Dedifferentiated amniotic fluid mesenchymal stem cell (primary cell): Measurements from ENCODE around the gene CTNNA2.

Experiments used
- DNase-seq: peaks from one replicate; pipeline ENCODE4 v3.0.0-alpha.2; 2016; ENCODE audit errors: extremely low spot score

The CTNNA2 gene

DNA sequence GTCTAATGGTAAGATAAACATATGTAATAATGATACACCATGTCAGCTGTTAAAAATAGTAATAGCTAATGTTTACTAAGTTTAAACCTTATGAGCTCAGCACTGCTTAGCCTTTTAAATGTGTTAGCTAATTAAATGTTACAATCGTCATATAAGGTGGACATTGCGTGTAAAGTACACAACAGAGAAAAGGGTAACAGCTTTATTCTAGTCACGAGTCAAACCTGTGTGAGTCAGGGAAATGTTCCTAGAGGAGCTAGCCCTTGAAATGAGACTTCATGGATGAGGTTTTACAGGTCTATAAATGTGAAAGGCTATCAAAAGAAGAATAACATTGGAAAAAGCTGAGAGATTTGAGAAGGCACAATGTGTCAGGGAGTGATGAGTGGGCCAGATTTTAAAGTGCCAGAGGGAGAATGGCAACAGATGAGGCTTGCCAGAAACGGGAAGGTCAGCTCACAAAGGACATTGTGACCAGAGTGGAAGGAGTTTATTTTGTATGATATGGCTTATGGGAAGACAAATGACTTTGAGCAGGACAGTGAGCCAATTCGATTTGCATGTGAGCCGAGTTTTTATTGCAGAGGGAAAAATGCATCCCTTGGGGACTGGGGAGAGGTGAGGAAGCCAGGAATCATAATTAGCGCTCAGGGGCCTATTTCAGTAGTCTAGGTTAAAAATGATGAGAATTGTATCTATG lies 276.3 kb downstream of the CTNNA2 start:
- no peak for DNase-seq

DNA sequence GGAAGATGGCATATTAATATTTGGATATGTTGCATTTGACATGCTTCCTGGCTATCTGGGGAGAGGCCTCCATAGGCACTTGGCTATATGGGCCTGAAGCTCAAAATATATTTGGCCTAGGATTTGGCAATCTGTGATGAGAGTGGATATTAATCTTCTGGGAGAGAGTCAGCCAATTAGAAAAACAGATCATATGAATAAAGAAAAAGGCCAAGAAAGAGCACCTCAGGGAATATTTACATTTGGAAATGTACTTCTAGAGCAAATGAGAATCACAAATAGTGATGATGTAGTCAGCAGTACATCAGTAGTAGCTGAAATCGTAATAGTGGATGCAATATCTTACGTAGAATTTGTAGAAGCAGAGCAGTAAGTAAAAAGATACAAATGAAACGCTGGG lies 277.0 kb downstream of the CTNNA2 start:
- DNase-seq: no peak

DNA sequence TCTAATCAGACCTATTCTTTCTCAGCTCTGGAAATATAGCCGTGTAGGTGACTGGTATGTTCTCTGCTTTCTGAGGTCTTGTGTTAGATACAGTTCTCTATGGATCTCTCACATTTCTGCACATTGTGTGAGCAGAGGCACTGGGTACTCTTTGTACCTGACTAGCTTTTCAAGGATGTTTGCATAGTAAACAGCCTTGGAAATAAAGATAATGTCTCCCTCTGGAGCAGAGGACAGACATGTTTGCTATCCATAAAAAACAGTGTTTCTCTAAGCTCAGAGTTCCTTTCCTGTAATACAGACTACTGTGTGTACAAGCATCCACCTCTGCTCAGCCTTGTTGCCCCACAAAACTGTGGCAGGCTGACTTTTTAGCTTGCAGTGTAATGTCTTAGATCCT lies 279.2 kb downstream of the CTNNA2 start:
- DNase-seq: no peak

DNA sequence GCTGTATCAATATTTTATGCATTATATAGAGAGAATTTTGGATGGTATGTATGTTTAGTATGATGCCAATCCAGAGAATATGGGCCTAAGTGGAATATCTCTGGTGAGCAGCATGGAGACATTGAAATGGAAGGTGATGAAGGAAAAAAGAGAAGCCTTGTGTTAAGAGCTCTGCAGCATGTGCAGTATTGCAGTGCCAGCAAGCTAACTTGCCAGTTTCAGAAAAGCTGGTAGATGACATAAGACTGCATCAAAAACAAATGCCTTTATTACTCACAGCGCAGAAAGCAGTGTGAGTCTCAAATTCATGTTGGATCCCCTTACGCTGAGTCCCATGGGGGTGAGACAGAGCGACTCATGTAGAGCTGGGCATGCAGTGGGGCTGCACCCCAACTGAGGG lies 280.2 kb downstream of the CTNNA2 start:
- no peak for DNase-seq

DNA sequence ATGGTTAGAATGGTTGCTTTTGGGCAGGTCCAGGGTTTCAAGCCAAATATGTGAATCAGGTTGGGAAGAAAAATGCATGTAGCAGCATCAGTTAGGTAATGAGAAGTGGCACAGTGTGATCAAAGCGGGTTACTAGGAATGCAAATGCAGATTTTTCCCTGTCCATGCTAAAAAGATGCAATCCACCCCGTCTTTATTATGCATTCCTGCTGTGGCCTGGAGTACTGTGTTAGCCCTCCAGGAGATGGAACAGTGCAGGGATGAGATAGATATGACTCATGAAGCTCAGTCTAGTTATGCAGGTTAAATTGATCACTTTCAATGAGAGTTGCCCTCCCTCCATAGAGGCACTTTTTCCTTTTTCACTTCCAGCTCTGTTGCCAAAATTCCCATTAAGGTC lies 283.8 kb downstream of the CTNNA2 start:
- no peak for DNase-seq

GRCh38 chr2:79798776-79799175 lies 285.9 kb downstream of the CTNNA2 start:
- DNase-seq: no peak

DNA sequence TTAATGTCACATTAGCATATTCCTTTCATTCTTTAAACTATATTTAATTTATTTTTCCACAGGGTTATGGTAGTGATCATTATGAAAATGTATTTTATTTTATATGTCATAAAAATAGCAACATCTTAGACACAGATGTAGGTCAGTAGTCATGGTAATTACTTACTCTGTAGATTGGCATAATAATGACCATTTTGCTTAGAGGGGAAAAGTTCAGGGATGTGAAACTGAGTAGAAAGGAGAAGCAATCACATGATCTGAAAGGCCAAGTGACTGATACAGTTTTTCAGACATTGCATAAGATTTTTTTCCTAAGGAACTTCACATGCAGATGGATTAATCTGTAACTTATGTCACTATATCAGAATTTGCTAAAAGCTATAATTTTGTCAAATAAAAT lies 286.9 kb downstream of the CTNNA2 start:
- DNase-seq: no peak

DNA sequence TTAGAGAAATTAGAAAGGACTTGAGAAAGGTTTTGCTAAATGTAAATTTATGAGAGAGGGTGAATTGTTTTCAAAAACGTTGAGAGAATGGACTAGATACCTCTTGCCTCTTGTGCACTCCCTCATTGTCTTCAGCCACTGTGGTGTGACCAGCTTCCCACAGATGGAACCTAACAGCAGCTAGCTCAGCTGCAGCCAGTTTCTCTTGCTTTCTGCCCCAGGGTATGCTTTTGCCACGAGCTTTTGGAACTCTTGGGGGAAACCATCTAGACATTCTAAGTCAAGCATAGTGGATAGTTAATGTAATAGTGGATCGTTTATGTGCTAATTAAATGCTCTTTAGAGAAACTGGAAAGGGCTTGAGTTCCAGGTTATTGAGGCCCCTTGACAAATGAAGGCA lies 288.2 kb downstream of the CTNNA2 start:
- DNase-seq: no peak

DNA sequence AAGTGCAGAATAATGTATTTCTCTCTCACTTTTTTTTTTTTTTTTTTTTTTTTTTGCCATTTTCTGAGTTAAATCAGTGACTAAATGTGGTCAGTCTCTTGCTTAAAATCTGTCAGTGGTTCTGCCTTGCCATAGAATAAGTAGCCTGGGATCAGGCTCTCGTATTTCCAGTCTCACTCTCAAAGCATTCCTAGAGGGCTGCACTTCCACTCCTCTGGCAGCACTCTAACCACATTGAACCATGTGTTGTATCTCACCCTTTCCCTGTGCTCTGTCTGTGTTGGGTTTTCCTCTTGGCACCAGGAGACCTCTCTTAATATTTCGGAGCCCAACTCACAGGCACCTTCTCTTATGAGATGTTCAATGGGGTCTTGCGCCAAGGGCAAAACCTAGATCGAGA lies 304.4 kb downstream of the CTNNA2 start:
- no peak for DNase-seq

GRCh38 chr2:79820281-79820680 lies 307.4 kb downstream of the CTNNA2 start:
- DNase-seq: no peak

DNA sequence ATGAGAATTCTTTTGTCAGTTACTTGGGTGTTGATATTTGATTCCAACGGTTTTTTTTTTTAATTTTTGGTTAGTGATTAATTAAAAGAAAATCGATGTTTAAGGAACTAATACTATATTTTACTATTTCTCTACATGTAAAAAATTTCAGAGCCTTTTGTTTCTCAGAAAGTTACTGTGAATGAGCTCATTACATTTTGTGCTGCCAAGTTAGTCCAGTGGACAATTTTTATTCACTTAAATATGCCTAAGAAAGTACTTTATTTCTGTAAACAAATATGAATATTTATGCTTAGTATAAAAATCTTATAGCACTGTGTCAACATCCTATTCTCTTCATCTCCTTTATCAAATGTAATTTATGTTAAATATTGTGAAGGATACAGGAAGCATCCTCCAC lies 309.3 kb downstream of the CTNNA2 start:
- DNase-seq: no peak

- no peak for DNase-seq
Measured at GRCh38 chr2:79824086-79824786, 311.4 kb downstream of the CTNNA2 start.

DNA sequence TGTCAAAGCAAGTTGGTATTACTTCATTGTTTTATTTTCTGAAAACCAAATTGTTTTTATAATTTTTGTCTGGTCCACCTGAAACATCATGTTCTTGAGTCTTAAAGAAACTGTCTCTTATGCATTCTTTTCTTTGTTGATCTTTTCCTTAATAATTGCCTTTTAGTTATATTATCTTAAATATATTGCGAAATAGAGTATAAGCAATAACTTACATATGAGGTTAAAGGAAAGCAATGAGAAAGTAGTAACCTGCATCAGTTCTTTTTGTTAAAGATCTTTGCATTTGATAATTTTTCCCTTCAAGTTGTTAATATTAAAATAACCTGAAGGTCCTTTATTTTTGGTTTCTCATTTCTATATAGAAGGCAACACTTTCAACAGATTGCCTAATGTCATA lies 315.0 kb downstream of the CTNNA2 start:
- no peak for DNase-seq

- no peak for DNase-seq
Measured at GRCh38 chr2:79830501-79830900, 317.6 kb downstream of the CTNNA2 start.

DNA sequence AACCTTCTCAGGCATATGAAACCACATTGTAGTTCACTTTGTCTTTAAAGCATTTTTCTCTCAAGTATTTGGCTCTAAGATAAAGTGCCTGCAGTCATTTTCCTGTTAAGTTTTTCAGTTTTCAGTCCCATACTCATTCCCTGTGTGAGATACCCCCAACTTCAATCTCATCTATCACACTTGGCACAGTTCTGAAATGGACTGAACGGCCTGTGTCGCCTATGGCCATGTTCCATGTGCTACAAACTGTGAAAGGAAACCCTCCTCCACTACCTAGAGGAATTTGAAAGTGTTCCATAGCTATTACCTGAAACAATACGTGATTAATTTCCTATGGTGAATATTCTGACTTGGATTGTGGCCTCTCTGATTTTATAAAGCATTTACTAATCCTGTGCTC lies 319.1 kb downstream of the CTNNA2 start:
- DNase-seq: no peak

DNA sequence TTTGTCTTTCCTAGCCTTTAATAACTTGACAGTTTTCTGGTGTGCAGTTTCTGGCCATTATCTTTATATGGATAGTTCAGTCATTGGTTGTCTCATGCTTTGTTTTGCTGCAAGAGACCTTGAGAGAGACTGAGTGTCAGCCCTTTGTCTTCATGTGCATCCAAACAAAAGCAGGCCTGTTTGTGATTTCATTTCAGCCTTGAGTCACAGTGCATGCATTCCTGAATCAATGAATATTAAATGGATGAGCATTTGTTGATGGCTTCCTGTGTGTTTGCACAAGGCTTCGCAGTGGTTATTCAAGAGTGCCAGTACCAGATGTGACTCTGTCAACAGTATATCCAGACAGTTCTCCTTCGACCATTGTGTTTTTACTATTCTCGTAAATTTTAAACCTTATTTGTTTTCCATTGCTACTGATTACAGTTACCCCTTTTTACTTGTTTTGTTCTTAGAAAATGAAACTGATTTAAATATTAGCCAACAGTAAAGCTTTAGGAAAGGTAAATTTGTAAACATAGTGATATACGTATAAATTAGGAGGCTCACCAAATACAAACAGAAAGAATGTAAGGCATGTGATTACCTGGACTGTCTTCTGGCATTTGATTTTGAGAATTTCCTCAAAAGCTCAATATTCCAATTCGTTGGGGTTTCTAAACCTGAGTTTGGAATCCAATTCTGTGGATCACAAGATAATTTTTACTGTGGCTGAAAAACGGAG lies 319.8 kb downstream of the CTNNA2 start:
- DNase-seq: no peak

GRCh38 chr2:79833235-79833878 lies 320.5 kb downstream of the CTNNA2 start:
- DNase-seq: no peak

DNA sequence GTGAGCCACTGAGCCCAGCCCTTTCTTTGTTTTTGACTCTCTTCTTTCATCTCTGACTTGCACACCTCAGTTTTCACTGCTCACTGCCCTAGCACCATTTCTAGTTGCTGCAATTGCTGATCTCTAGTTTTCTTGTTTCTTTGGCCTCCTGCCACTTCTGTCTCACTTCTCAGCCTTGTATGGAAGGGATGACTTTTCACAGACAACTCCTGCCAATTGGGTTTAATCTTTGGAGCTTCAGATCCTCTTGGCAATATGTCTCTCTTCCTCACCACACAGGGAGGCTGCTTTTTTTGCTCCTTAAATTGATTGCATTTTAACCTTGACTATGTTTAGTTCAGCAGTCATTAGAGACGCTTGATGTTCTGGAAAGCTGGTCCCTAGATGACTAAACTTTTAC lies 323.1 kb downstream of the CTNNA2 start:
- no peak for DNase-seq

DNA sequence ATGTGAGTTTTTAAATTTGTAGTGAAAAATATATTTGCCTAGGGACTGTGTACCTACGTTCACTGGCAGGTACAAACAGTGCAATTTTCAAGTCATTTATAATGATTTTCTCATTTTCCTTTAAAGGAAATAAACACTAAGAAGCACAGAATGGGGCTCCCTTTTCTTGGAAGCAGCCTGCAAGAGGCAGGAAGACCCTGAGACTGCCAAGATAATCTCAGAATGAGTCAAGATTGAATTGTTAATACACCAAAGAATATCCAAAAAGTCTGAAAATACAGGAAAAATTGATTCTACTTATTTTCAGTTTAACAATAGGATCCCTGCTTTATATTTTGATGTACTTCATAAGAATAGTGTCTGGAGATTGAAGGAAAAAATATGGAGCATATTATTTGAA lies 331.2 kb downstream of the CTNNA2 start:
- DNase-seq: no peak

GRCh38 chr2:79846878-79847277 lies 334.0 kb downstream of the CTNNA2 start:
- DNase-seq: no peak

DNA sequence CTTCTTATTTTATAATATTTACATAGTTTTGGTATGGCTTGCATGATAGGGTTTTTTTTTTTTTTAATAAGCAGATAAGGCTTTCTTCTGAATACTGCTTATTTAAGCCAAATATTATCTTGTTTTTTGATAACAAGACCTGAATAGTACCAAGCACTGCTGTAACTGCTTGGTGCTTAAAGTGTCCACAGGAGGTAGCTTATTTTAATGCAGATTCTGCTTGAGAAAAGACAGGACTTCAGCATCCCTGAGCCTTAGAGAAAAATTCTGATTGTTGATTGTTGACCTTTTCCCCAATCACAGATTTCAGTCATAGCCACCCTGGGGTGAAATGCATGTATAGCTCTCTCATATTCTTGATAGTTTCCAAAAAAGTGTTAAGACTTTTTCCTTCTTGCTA lies 336.4 kb downstream of the CTNNA2 start:
- no peak for DNase-seq

DNA sequence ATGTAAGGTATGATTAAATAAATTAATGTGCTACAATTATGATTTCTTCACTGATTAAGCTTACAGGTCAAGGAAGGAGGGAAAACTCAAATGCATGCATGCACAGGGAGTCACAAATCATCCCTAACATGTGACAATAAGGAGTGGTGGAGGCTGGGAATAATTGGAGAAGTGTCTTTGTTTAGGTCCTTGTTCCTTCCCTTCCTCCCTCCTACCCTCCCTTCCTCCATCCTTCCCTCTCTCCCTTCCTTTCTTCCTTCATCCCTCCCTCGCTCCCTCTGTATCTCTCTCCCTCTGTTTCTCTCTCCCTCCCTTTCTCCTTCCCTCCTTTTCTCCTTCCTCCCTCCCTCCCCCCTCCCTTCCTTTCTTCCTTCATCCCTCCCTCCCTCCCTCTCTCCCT lies 337.1 kb downstream of the CTNNA2 start:
- DNase-seq: no peak

- DNase-seq: no peak
Measured at GRCh38 chr2:79850912-79851311, 338.1 kb downstream of the CTNNA2 start.
